OCI-LY3 (cell line): Measurements from ENCODE around the gene WDR76.

ENCODE experiments used
- EZH2phosphoT487 ChIP-seq: fragments of 200-600 bp; shearing (Covaris generic); IDR thresholded peaks from 2 replicates; pipeline ENCODE4 v1.6.1; 2018; ENCODE audit warnings: antibody characterized with exemption, mixed run types, low read depth
- TF ChIP-seq, protein P1 (sequence below): fragments of 200-600, 300-600 bp; sonication (generic); IDR thresholded peaks from 2 replicates; pipeline ENCODE4 v1.5.1; 2014; ENCODE audit warnings: antibody characterized with exemption, low read length, low read depth

DNA sequence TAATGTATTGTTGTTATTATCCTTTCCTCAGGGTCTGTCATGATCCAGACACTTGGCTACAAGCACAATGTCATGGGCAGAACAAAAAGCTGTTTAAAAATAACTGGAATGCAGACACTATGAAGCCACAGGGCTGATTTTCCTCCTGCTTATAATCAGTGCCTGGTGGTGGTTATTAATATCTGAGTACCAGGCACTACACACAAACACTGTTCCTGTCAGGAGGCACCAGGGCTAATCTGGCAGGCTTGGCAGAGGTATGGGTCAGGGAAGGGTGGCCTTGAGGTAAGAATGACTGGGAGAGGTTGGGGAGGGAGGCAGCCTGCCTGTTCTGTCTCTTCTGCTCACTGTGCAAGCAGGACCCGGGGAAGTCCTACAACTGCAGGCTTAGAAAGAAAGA is 67.2 kb downstream of the WDR76 start:
- TF ChIP-seq, protein P1, sequence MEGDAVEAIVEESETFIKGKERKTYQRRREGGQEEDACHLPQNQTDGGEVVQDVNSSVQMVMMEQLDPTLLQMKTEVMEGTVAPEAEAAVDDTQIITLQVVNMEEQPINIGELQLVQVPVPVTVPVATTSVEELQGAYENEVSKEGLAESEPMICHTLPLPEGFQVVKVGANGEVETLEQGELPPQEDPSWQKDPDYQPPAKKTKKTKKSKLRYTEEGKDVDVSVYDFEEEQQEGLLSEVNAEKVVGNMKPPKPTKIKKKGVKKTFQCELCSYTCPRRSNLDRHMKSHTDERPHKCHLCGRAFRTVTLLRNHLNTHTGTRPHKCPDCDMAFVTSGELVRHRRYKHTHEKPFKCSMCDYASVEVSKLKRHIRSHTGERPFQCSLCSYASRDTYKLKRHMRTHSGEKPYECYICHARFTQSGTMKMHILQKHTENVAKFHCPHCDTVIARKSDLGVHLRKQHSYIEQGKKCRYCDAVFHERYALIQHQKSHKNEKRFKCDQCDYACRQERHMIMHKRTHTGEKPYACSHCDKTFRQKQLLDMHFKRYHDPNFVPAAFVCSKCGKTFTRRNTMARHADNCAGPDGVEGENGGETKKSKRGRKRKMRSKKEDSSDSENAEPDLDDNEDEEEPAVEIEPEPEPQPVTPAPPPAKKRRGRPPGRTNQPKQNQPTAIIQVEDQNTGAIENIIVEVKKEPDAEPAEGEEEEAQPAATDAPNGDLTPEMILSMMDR = no peak
- TF ChIP-seq EZH2phosphoT487 = no peak
